Measurements from ENCODE around the gene OTOG. TPM values are rescaled to one million over a fixed set of nuclear protein-coding genes. Genes with fewer than 3 reads are reported as not detected.

OTOG gene
- total RNA-seq, 1 donor from 2014 or later, result not detected

DNA sequence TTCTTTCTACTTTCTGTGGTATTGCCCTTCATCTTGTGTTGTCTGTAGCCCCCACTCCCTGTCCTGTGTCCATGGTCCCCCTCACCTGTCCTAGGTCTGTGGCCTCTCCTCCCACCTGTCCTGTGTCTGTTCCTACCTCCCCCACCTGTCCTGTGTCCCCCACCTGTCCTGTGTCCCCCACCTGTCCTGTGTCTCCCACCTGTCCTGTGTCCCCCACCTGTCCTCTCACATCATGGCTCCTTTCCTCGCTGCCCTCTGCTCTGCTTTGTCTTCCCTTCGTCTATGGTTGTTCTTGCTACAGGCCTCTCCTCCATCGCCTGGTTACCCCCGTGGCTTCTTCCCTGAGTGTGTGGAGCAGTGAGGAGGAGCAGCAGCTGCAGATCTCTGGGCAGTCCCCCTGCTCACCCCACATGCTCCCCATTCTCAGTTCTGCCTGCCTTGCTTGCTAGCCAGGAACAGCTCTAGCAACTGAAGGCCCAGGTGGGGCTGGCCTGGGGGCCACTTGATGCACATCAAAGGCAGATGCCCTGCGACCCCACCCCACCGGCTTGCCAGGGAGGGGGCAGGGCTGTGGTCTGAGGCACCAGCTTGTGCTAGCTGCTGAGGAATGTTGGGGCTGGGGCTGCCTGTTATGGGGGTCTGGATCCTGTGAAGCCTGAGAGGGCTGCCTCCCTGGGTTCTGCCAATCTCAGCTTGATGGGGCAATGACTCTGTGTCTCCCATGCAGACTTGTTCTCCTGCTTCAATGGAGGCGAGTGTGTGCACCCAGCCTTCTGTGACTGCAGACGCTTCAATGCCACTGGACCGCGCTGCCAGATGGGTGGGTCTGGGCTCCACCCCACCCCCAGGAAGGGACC is 5.6 kb downstream of the OTOG start:
- Histone ChIP-seq H3K27ac (no peak overlapping the region), H3K9me3 (no peaks in the 10 kb centered on the region), H3K27me3 (no peaks in the 10 kb centered on the region), H3K4me1 (no peaks in the 10 kb centered on the region), H3K36me3 (no peaks in the 10 kb centered on the region), H3K4me3 (no peak overlapping the region)
- DNase-seq (ENCODE audit: extremely low spot score in 2 of 2), result no peak
- intact Hi-C loops (cut with DNase I), result no loop called here
- TF ChIP-seq, protein P1, sequence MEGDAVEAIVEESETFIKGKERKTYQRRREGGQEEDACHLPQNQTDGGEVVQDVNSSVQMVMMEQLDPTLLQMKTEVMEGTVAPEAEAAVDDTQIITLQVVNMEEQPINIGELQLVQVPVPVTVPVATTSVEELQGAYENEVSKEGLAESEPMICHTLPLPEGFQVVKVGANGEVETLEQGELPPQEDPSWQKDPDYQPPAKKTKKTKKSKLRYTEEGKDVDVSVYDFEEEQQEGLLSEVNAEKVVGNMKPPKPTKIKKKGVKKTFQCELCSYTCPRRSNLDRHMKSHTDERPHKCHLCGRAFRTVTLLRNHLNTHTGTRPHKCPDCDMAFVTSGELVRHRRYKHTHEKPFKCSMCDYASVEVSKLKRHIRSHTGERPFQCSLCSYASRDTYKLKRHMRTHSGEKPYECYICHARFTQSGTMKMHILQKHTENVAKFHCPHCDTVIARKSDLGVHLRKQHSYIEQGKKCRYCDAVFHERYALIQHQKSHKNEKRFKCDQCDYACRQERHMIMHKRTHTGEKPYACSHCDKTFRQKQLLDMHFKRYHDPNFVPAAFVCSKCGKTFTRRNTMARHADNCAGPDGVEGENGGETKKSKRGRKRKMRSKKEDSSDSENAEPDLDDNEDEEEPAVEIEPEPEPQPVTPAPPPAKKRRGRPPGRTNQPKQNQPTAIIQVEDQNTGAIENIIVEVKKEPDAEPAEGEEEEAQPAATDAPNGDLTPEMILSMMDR (IDR thresholded peaks at IDR 0.05), result no peak
- TF ChIP-seq POLR2A (IDR thresholded peaks at IDR 0.05) (no peak), POLR2AphosphoS5 (IDR thresholded peaks at IDR 0.05; ENCODE audit: insufficient read depth in 1 of 2, low read depth in 1 of 2) (no peak)

DNA sequence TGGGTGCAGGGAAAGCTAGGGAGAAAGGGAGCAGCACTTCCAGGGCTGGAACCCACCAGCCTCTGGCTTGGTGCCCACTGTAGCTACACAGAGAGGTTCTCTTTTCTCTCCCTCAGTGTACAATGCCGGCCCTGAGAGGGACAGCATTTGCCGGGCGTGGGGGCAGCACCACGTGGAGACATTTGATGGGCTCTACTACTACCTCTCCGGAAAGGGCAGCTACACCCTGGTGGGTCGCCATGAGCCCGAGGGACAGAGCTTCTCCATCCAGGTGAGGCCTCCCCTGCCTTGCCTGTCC is 6.1 kb downstream of the OTOG start:
- TF ChIP-seq POLR2AphosphoS5 (IDR thresholded peaks at IDR 0.05; ENCODE audit: insufficient read depth in 1 of 2, low read depth in 1 of 2), result no peak
- TF ChIP-seq POLR2A (IDR thresholded peaks at IDR 0.05), result no peak
- TF ChIP-seq, protein P1 (IDR thresholded peaks at IDR 0.05), result no peak
- Histone ChIP-seq H3K27ac (no peak overlapping the region), H3K36me3 (no peaks in the 10 kb centered on the region), H3K4me3 (no peak overlapping the region), H3K4me1 (no peaks in the 10 kb centered on the region), H3K9me3 (no peaks in the 10 kb centered on the region), H3K27me3 (no peaks in the 10 kb centered on the region)
- DNase-seq (ENCODE audit: extremely low spot score in 2 of 2), result no peak
- intact Hi-C loops (cut with DNase I), result no loop called here

DNA sequence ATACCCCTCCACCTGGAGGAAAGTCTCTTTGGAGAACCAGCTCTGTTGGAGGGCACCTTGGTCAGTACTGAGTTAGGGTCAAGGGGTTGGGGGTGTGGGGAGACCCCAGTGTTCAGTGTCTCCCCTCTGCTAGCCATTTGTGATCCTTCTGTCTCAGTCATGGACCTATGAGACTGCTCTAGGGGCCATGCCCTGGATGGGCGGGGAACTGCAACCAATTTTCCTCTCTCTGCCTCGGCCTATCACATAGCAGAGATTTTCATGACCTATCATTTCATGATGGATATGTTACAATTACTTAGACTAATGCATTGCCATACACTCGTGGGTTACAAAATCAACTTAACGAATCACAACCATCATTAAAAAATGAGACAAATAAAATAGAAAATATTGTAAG is 7.4 kb downstream of the OTOG start:
- intact Hi-C loops (cut with DNase I), result no loop called here
- Histone ChIP-seq H3K4me3 (no peak overlapping the region), H3K9me3 (no peaks in the 10 kb centered on the region), H3K27me3 (no peaks in the 10 kb centered on the region), H3K27ac (no peak overlapping the region), H3K4me1 (no peaks in the 10 kb centered on the region), H3K36me3 (no peaks in the 10 kb centered on the region)
- TF ChIP-seq POLR2A (IDR thresholded peaks at IDR 0.05) (no peak), POLR2AphosphoS5 (IDR thresholded peaks at IDR 0.05; ENCODE audit: insufficient read depth in 1 of 2, low read depth in 1 of 2) (no peak)
- TF ChIP-seq, protein P1 (IDR thresholded peaks at IDR 0.05), result no peak
- no peak for DNase-seq (ENCODE audit: extremely low spot score in 2 of 2)

DNA sequence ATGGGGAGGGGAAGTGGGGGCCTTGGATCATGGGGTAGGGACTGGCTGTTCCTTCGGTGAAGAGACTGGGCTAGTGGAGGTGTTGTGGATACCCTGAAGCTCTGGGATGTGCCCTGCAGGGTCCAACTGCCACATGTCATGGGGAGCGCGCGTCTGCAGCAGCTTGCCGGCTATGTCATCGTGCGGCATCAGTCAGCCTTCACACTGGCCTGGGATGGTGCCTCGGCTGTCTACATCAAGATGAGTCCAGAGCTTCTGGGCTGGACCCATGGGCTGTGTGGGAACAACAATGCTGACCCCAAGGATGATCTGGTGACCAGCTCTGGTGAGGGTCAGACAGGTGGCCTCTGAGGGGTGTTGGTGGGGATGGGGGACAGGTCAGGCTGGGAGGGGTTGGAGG is 9.9 kb downstream of the OTOG start:
- Histone ChIP-seq H3K27ac (no peak overlapping the region), H3K36me3 (no peaks in the 10 kb centered on the region), H3K4me1 (no peaks in the 10 kb centered on the region), H3K9me3 (no peaks in the 10 kb centered on the region), H3K4me3 (no peak overlapping the region), H3K27me3 (no peaks in the 10 kb centered on the region)
- intact Hi-C loops (cut with DNase I), result no loop called here
- TF ChIP-seq, protein P1 (IDR thresholded peaks at IDR 0.05), result no peak
- no peak for TF ChIP-seq POLR2A (IDR thresholded peaks at IDR 0.05)
- TF ChIP-seq POLR2AphosphoS5 (IDR thresholded peaks at IDR 0.05; ENCODE audit: insufficient read depth in 1 of 2, low read depth in 1 of 2), result no peak
- DNase-seq (ENCODE audit: extremely low spot score in 2 of 2), result no peak

DNA sequence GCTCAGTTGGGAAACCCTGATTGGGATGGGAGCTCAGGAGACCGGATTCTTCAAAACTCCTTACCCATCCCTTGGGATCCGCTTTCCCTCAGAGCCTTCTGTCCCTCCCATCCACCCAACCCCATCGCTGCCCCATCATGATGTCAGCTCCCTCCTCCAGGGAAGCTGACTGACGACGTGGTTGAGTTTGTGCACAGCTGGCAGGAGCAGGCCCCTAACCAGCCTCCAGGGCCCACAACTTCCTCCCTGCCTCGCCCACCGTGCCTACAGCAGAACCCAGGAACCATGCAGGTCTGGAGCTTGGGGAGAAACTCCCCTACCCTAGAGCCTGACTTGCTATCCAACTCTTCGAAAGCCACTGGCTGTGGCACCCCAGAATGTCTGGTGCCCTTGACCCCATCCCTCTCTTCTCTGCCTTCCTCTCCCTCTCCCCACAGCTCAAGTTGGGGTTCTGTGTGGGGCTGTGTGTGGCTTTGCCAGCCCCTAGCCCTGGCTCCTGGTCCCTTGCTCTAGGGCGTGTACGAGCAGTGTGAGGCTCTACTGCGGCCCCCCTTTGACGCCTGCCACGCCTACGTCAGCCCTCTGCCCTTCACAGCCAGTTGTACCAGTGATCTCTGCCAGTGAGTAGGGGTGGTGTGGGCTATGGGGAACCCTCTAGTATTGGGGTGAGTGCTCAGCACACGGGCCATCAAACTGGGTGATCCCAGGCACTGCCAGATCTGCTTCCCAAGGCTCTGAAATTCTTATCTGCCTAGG is 11.1 kb downstream of the OTOG start:
- DNase-seq (ENCODE audit: extremely low spot score in 2 of 2), result no peak
- no peak overlapping the region for H3K4me3 ChIP-seq
- H3K9me3 ChIP-seq, result no peaks in the 10 kb centered on the region
- H3K36me3 ChIP-seq, result no peaks in the 10 kb centered on the region
- intact Hi-C loops (cut with DNase I), result no loop called here
- no peaks in the 10 kb centered on the region for H3K27me3 ChIP-seq
- H3K4me1 ChIP-seq, result no peaks in the 10 kb centered on the region
- H3K27ac ChIP-seq, result no peak overlapping the region
- TF ChIP-seq POLR2AphosphoS5 (IDR thresholded peaks at IDR 0.05; ENCODE audit: insufficient read depth in 1 of 2, low read depth in 1 of 2), result no peak
- no peak for TF ChIP-seq POLR2A (IDR thresholded peaks at IDR 0.05)
- TF ChIP-seq, protein P1 (IDR thresholded peaks at IDR 0.05), result no peak

All from vagina (tissue), 2 donors.